ENCODE data around the gene DHH. TPM values are rescaled to one million over a fixed set of nuclear protein-coding genes. Genes with fewer than 3 reads are reported as not detected.

The DHH gene
- total RNA-seq, 4 donors from 2014 or later, result 0.23 to 0.45 (median 0.29) TPM; not detected in 1

GRCh38 chr12:49057888-49058287 is 36.7 kb downstream of the DHH start:
- intact Hi-C loops (cut with DNase I; ENCODE audit: low total_unique reads), result no loop called here
- H3K4me3 ChIP-seq (ENCODE audit: low read depth, poor library complexity, severe bottlenecking), result peak overlapping the region; percentile 17
- no peak for DNase-seq (ENCODE audit: low spot score in 2 of 2)
- TF ChIP-seq POLR2A (IDR thresholded peaks at IDR 0.05), result no peak
- TF ChIP-seq, protein P1, sequence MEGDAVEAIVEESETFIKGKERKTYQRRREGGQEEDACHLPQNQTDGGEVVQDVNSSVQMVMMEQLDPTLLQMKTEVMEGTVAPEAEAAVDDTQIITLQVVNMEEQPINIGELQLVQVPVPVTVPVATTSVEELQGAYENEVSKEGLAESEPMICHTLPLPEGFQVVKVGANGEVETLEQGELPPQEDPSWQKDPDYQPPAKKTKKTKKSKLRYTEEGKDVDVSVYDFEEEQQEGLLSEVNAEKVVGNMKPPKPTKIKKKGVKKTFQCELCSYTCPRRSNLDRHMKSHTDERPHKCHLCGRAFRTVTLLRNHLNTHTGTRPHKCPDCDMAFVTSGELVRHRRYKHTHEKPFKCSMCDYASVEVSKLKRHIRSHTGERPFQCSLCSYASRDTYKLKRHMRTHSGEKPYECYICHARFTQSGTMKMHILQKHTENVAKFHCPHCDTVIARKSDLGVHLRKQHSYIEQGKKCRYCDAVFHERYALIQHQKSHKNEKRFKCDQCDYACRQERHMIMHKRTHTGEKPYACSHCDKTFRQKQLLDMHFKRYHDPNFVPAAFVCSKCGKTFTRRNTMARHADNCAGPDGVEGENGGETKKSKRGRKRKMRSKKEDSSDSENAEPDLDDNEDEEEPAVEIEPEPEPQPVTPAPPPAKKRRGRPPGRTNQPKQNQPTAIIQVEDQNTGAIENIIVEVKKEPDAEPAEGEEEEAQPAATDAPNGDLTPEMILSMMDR (IDR thresholded peaks at IDR 0.05), result no peak
- 0 to 2% methylated on average over 4 of the region's 4 CpGs for WGBS, 2 donors

- no peak overlapping the region for H3K4me3 ChIP-seq (ENCODE audit: low read depth, poor library complexity, severe bottlenecking)
- TF ChIP-seq POLR2A (IDR thresholded peaks at IDR 0.05), result no peak
- TF ChIP-seq, protein P1 (IDR thresholded peaks at IDR 0.05), result no peak
- peak in 1 of 2 donors; percentile 82 for DNase-seq (ENCODE audit: low spot score in 2 of 2)
- 32 to 33% methylated on average over 7 of the region's 7 CpGs for WGBS, 2 donors
- intact Hi-C loops (cut with DNase I; ENCODE audit: low total_unique reads), result no loop called here
These were observed 38.4 kb downstream of the DHH start for GRCh38 chr12:49055978-49056754.

DNA sequence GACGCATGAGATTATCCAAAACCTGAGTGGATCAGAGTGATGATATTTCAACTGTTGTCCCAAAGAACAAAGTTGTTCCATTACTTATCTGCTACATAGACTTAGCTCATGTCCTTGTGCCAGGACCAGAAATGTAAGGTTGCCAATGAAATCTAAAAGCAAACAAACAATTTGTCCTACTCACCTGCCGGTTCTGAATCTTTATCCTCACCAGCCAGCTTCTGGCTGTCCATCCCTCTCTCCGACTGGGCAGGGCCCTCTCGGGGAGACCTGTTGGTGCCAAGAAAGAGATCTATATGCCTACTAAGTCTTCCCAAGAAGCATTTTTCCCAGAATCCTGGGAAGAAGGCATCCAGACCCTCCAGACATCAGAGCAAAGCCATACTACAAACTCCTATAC is 39.5 kb downstream of the DHH start:
- 86% methylated on average over 4 of the region's 4 CpGs for WGBS, 2 donors
- DNase-seq (ENCODE audit: low spot score in 2 of 2), result no peak
- TF ChIP-seq POLR2A (IDR thresholded peaks at IDR 0.05), result no peak
- TF ChIP-seq, protein P1 (IDR thresholded peaks at IDR 0.05), result no peak
- no peak overlapping the region for H3K4me3 ChIP-seq (ENCODE audit: low read depth, poor library complexity, severe bottlenecking)
- intact Hi-C loops (cut with DNase I; ENCODE audit: low total_unique reads), result no loop called here

DNA sequence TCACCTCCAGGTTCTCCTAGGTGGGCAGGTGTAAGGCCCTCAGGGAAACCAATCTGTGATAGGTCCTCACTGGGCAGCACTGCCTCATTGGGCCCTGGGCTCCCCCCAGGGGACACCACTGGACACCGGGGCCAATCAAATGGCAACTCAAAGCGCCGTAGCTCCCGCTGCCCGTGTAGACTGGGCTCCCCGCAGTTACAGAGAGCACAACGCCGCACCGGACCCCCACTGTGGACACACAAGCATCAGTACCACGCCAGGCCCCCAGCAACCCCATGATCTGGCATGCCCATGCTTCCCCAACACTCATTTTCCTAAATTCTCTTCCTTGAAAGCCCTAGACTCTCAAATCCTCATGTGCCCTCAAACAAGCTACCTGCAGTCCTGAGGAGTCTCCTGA is 40.1 kb downstream of the DHH start:
- intact Hi-C loops (cut with DNase I; ENCODE audit: low total_unique reads), result no loop called here
- DNase-seq (ENCODE audit: low spot score in 2 of 2), result no peak
- WGBS, 2 donors, result 94 to 96% methylated on average over 10 of the region's 10 CpGs
- TF ChIP-seq POLR2A (IDR thresholded peaks at IDR 0.05), result no peak
- TF ChIP-seq, protein P1 (IDR thresholded peaks at IDR 0.05), result no peak
- H3K4me3 ChIP-seq (ENCODE audit: low read depth, poor library complexity, severe bottlenecking), result no peak overlapping the region

DNA sequence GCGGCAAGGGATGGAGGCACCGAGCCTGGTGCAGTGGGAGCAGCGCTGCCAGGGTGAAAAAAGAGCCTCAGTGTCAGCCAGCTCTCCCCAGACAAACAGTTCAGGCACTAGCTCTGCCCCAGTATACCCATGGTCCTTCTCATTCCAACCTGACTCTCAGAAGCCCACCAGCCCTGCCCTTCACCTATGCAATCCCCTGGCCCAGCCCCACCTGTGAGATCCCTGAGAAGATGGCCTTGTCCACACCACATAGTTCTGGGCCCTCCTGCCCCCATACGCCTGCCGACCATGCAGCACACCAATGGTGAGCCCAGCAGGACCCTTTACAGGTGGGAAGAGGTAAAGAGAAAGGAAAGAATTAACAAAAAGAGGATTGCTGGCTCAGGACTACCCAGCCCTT is 40.5 kb downstream of the DHH start:
- no peak for TF ChIP-seq POLR2A (IDR thresholded peaks at IDR 0.05)
- TF ChIP-seq, protein P1 (IDR thresholded peaks at IDR 0.05), result no peak
- no peak for DNase-seq (ENCODE audit: low spot score in 2 of 2)
- WGBS, 2 donors, result 92 to 98% methylated on average over 5 of the region's 5 CpGs
- H3K4me3 ChIP-seq (ENCODE audit: low read depth, poor library complexity, severe bottlenecking), result no peak overlapping the region
- intact Hi-C loops (cut with DNase I; ENCODE audit: low total_unique reads), result no loop called here
